Hematopoietic multipotent progenitor cell treated with erythropoietin and hydrocortisone succinate and interleukin-3 and kit ligand, for 17 days (in vitro differentiated cells): ENCODE data around the gene HSPA14.
"Not testable (repeated sequence)": the region's sequence is repeated elsewhere in the genome, so short reads cannot be mapped to it uniquely, and the experiment has no call there.

Experiments used
- DNase-seq: peaks from one replicate; pipeline ENCODE4 v3.0.0-alpha.2; 2015; ENCODE audit warnings: low spot score

HSPA14 gene

GRCh38 chr10:14880229-14880628, 42.1 kb downstream of the HSPA14 start:
- no peak for DNase-seq

GRCh38 chr10:14884082-14884481, 46.0 kb downstream of the HSPA14 start:
- DNase-seq, result no peak

- DNase-seq, result no peak
These were observed 51.2 kb downstream of the HSPA14 start for GRCh38 chr10:14889318-14889717.

GRCh38 chr10:14891151-14891550, 53.0 kb downstream of the HSPA14 start:
- no peak for DNase-seq

- DNase-seq, result no peak
These were observed 66.2 kb downstream of the HSPA14 start for GRCh38 chr10:14904316-14904732.

GRCh38 chr10:14904864-14905263, 66.8 kb downstream of the HSPA14 start:
- no peak for DNase-seq

GRCh38 chr10:14905890-14906289, 67.8 kb downstream of the HSPA14 start:
- no peak for DNase-seq

GRCh38 chr10:14906765-14907164, 68.7 kb downstream of the HSPA14 start:
- no peak for DNase-seq

- DNase-seq, result not testable (repeated sequence)
These were observed 69.5 kb downstream of the HSPA14 start for GRCh38 chr10:14907591-14907990.

- no peak for DNase-seq
These were observed 71.0 kb downstream of the HSPA14 start for GRCh38 chr10:14909101-14909500.

GRCh38 chr10:14910953-14911352, 72.8 kb downstream of the HSPA14 start:
- DNase-seq, result no peak

GRCh38 chr10:14911801-14912200, 73.7 kb downstream of the HSPA14 start:
- DNase-seq, result no peak

GRCh38 chr10:14916600-14916999, 78.5 kb downstream of the HSPA14 start:
- no peak for DNase-seq

GRCh38 chr10:14917827-14918226, 79.7 kb downstream of the HSPA14 start:
- no peak for DNase-seq

GRCh38 chr10:14918964-14919363, 80.9 kb downstream of the HSPA14 start:
- no peak for DNase-seq
